GM21526 (cell line): ENCODE data around the gene ELK3.

Experiments
- ATAC-seq: cut with Tn5 transposase; IDR thresholded peaks from one replicate; pipeline ENCODE4 v1.9.1; 2021; ENCODE audit warnings: moderate library complexity; ENCODE audit not compliant: unreplicated experiment, low FRiP score

The ELK3 gene

DNA sequence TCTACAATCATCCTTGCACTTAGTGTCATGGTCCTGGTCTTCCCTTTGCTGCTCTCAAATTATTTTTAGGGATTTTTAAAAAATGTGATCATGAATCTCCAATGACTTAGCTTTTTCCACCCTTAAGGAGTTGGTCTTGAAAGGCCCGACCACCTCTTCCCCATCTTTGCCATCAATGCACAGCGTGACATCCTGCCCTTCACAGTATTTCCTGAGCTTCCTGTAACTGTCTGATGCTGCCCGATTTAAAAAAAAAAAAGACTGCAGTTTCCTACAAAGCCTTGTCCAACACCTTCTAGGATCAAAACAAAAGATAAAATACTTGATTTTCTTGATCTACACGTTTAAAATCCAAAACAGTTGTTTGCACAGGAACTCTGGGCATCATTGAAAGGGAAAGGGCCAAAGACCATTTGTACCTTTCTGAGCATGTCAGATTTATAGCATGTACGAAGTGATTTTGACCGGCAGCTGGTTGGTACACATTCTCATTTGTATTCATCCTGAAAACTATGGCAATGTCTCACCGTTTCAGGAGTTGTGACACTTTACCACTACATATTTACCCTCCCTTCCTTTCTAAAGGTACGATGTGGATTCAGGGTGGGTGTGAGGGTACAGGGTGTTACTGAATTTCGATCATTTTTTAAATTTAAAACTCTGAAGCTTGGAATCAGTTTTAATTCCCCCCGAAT is 7.4 kb upstream of the ELK3 start:
- no peak for ATAC-seq

DNA sequence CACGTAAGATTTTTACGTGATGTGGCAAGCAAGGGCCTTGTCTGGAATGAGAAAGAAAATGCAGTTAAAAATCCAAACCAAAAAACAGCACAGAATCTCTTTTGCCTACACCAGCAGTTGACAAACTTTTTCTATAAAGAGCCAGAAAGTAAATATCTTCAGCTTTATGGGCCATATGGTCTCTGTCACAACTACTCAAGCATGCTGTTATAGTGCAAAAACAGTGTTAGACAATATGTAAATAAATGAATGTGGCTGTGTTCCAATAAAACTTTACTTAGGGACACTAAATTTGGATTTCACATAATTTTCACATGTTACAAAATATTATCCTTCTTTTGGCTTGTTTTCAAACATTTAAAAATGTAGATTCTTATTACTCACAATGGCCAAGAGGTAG is 6.2 kb upstream of the ELK3 start:
- no peak for ATAC-seq

DNA sequence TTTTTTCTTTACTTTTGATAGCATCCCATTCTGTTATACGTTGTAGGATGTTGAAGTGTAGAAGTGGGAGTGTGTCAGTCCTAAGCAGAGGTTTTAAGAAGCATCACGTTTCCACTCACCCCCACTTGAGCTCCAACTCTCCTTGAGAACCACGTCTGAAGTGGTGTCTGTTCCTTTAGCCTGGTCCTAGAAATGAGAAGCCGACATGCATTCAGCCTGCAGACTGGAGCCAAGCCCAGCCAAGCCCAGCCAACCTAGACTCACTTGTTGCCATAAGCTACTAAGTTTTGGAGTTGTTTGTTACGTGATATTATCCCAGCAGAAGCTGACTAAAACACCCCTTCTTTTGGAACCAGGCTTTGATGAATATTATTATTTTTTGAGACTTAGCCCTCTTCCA is 4.4 kb upstream of the ELK3 start:
- no peak for ATAC-seq

- ATAC-seq = no peak
Observed at GRCh38 chr12:96190413-96191108, 3.6 kb upstream of the ELK3 start.

- no peak for ATAC-seq
Observed at GRCh38 chr12:96192926-96193573, 1.1 kb upstream of the ELK3 start.

DNA sequence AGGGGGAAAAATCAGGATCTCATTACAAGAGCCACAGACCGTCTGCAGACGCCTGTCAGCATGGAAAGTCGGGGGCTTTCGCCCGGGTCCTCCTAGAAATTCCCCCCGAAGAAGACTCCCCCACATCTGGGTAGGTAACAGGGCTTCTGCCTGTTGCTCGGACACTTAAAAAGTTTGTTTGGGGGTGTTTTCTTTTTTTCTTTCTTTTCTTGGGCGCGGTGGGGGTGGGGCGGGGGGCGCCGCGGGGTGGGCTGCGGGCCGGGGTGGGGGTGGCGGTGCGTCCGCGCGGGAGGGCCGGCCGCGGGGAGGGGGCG is 358 bp downstream of the ELK3 start:
- ATAC-seq = peak; percentile 0

GRCh38 chr12:96194971-96195844 is 1.0 kb downstream of the ELK3 start:
- ATAC-seq = peak; percentile 82

DNA sequence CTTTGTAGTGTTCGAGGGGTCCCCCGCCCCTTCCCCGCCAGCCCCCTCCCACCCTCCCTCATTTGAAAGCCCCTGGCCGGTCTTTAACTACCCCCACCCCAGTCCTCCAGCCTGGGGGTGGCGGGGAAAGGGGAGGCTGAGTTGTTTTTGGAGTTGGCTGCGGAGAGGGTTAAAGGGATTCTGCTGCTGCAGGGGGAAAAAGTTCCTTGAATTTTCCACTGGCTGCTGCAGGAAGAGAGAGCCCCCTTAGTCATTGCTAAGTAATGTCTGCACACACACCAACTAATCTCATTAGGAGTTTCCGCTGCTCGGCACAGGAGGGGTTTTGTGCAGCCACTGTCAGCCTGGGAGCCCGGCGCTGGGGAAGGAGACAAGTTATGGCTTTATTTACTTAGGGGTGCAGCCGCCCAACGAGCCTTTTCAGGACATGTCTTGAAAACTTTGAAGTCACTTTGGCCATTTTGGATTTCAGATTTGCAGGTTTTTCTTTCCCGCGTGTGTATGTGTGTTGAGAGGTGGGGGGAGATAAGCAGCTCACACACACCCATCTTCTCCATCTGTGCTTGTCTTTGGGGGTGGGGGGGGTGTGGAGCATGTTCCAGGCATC is 1.8 kb downstream of the ELK3 start:
- ATAC-seq = no peak

- no peak for ATAC-seq
Observed at GRCh38 chr12:96196781-96197180, 2.6 kb downstream of the ELK3 start.

GRCh38 chr12:96197503-96198272 is 3.5 kb downstream of the ELK3 start:
- no peak for ATAC-seq

GRCh38 chr12:96198965-96199364 is 4.8 kb downstream of the ELK3 start:
- no peak for ATAC-seq

DNA sequence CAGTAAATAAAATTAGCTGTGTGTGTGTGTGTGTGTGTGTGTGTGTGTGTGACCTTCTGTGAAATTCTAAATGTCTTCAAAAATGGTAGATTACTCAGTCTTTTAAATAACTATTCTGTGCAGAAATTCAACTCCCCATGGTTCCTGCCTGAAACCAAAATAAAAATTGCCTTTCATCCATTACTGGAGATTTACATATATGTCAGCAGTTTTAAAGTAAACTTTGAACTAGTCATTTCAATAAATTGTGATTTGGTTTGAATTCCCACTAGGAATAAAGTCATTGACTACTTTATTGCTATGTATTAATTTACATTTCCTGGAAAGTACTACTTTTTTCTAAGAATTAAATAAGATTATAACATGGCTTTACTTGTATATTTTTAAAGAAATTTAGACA is 5.3 kb downstream of the ELK3 start:
- ATAC-seq = no peak

DNA sequence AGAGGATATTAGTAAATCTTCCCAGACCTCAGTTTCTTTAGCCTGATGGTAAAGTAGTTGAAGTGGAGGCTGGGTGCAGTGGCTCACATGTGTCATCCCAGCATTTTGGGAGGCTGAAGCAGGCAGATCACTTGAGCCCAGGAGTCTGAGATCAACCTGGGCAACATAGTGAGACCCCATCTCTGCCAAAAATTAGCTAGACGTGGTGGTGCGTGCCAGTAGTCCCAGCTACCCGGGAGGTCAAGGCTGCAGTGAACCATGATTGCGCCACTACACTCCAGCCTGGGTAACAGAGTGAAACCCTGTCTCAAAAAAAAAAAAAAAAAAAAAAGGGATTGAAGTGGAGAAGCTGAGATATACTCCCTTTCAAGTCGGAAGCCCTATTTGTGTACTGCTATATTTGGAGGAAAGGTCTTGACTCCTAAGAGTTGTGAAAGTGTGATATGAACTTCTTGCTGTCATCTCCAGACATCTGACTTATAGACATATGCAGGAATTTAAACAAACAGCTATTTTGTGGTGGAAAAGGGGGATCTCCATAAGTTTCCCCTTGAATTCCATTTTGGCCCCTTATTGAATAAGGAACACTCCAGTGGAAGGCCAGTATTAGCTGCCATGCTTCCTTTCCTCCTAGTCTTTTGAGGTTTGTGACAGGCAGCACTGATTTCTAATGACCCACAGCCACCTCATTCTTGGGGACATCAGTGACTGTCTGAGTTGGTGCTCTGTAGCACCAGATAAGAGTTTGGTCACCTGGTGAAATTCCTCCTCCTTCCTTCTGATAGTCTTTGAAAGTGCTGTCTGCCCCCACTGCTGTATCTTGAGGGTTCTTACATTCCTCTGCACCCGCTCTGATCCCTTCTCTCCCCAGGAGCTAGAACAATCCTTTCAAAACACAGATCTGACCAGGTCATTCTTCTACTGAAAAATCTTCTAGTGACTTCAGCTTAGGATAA is 7.4 kb downstream of the ELK3 start:
- ATAC-seq = no peak

GRCh38 chr12:96204381-96204780 is 10.2 kb downstream of the ELK3 start:
- ATAC-seq = no peak

DNA sequence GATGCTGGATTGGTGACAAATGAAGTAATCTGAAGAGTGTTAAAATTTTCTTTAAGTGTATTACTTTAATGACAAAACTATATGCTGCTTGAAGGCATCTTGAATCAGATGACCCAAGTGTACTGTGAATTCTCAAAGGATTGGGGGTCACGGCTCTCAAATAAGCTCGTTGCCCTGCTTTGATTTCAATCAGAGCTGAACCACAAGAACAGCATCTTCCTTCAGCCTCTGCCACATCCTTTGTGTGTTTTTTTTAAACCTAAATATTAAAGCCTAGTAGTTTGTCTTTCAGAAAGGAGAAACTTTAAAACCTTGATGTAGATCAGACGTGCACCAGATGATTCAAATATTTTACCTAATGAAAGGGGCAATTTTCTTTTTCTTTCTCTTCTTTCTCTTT is 11.7 kb downstream of the ELK3 start:
- no peak for ATAC-seq

- ATAC-seq = no peak
Observed at GRCh38 chr12:96206936-96207662, 12.9 kb downstream of the ELK3 start.

- ATAC-seq = no peak
Observed at GRCh38 chr12:96208346-96208745, 14.2 kb downstream of the ELK3 start.
